GM06990 (cell line): ENCODE results near the gene NEK6.

Experiments
- DNase-seq: peaks from one replicate; pipeline ENCODE4 v3.0.0-alpha.2; 2011; ENCODE audit not compliant: insufficient read length; ENCODE audit errors: extremely low read depth
- H3K27me3 ChIP-seq: replicated peaks from 2 replicates; pipeline ENCODE4 v1.6.0; 2011; ENCODE audit warnings: low read length; ENCODE audit not compliant: control insufficient read depth, insufficient read depth
- H3K36me3 ChIP-seq: 2 replicates; pipeline ENCODE4 v1.5.1; 2011; ENCODE audit warnings: low read length; ENCODE audit not compliant: control insufficient read depth, insufficient read depth
- H3K4me3 ChIP-seq: replicated peaks from 2 replicates; pipeline ENCODE4 v1.5.1; 2011; ENCODE audit warnings: low read depth, mild to moderate bottlenecking, control low read depth, low read length
- TF ChIP-seq, protein P1 (sequence below): IDR thresholded peaks from 2 replicates; pipeline ENCODE4 v1.5.1; 2011; ENCODE audit warnings: low read length, control low read depth, mild to moderate bottlenecking, inconsistent platforms; ENCODE audit not compliant: insufficient read depth, poor library complexity, severe bottlenecking

NEK6 gene

DNA sequence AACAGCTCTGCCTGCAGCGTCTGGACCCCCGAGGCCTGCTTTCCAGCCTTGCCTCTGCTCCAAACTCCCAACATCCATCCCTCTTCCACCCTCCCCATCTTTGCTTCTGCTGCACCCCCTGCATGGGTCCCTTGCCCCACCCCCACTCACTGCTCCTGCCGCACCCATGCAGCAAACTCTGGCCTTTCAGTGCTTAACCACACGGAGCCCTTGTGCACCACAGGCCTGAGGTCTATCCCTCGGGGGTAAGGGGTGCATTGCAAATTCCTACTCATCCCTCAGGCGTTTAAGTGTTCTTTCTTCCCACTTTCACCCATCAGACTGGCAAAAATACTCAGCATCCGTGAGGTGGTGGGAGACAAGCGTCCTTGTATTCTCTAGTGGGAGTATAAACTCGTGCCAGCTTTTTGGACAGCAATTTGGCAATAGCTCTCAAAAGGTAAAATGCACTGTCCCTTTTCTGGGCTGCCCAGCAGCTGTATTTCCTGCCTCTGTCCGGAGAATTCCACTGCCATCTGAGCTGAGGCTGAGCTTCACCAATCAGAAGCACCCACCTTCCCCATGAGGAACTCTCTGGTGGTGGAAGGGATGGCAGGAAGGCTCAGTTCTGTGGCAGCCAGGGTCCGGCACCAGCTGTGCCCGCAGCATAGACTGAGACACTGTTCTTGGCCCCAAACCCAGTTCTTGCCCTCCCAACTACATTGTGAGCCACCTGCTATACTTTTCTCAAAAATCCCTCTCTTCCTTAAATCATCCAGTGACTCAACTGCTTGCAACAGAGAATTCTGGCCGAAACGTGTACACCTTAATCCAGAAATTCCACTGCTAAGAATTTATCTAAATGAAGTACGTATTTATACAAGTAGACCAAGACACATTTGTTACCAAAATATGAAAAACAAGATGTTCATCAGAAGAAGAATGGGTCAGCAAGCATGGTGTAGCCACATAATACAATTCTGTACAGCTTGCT lies 142.5 kb downstream of the NEK6 start:
- Histone ChIP-seq H3K27me3 (no peaks in the 10 kb centered on the region), H3K4me3 (no peak overlapping the region), H3K36me3 (peaks cover 16% of the 10 kb centered on the region)
- TF ChIP-seq, protein P1, sequence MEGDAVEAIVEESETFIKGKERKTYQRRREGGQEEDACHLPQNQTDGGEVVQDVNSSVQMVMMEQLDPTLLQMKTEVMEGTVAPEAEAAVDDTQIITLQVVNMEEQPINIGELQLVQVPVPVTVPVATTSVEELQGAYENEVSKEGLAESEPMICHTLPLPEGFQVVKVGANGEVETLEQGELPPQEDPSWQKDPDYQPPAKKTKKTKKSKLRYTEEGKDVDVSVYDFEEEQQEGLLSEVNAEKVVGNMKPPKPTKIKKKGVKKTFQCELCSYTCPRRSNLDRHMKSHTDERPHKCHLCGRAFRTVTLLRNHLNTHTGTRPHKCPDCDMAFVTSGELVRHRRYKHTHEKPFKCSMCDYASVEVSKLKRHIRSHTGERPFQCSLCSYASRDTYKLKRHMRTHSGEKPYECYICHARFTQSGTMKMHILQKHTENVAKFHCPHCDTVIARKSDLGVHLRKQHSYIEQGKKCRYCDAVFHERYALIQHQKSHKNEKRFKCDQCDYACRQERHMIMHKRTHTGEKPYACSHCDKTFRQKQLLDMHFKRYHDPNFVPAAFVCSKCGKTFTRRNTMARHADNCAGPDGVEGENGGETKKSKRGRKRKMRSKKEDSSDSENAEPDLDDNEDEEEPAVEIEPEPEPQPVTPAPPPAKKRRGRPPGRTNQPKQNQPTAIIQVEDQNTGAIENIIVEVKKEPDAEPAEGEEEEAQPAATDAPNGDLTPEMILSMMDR, result no peak
- no peak for DNase-seq
